Retina (tissue), 1 donor: ENCODE measurements around the gene SEC63.
"Not testable (repeated sequence)": the region's sequence is repeated elsewhere in the genome, so short reads cannot be mapped to it uniquely, and the experiment has no call there.

Experiments
- DNase-seq: peaks from one replicate; pipeline ENCODE4 v3.0.0-alpha.2; 2016

SEC63 gene, protein sequence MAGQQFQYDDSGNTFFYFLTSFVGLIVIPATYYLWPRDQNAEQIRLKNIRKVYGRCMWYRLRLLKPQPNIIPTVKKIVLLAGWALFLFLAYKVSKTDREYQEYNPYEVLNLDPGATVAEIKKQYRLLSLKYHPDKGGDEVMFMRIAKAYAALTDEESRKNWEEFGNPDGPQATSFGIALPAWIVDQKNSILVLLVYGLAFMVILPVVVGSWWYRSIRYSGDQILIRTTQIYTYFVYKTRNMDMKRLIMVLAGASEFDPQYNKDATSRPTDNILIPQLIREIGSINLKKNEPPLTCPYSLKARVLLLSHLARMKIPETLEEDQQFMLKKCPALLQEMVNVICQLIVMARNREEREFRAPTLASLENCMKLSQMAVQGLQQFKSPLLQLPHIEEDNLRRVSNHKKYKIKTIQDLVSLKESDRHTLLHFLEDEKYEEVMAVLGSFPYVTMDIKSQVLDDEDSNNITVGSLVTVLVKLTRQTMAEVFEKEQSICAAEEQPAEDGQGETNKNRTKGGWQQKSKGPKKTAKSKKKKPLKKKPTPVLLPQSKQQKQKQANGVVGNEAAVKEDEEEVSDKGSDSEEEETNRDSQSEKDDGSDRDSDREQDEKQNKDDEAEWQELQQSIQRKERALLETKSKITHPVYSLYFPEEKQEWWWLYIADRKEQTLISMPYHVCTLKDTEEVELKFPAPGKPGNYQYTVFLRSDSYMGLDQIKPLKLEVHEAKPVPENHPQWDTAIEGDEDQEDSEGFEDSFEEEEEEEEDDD

DNA sequence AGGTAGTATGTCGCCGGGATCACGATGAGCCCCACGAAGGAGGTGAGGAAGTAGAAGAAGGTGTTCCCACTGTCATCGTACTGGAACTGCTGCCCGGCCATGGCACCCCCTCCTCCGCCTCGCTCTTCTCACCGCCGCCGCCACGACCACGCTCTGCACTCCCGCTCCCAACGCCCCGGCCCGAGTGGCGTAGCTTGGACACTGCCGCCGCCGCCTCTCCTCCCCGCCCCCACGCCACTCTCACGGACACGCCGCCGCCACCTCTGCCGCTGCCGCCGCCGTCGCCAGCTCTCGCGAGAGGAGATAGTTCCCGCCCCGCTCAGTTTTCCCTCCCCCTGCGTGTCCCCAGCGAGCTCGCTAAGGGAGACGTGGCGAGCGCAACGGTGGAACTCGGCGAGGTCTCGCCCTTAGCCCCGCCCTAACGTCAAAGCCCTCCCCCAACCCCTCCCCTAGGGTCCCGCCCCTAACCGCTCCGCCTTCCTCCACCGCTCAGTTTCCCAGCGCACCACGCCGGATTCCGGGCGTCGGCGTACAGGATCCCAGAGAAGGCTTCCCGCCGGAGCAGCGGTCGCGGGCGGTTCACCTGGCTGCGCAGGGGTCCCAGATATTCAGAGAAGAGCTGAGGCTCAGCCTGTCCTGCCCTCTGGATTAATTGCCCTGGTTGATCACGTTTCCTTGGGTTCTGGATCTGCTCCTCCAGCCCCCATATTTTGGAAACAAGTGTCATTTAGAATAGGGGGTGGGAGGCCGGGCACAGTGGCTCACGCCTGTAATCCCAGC, at the start of gene SEC63:
Gene SEC63, minus strand, starts transcription at position 300 of the 780 bp plus-strand sequence. Its CDS starts 199 bp downstream, at position 101.
- DNase-seq = peak; percentile 92

DNA sequence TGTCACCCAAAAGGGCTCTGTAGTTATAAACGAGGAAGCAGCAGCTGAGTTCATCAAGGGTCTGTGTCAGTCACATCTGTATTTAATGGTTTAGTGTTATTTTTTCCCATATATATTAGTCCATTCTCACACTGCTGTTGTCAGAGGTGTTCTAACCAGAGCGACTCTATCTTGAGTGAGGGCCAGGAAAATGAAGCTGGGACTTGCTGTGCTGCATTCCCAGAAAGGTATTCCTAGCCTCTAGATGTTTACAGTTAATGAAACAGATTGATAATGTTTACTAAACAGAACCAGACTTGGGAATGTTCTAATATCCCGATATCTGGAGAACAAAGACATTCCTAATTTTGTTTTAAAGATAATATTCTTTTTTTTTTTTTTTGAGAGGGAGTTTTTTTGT, 48.0 kb upstream of the SEC63 start:
- DNase-seq = no peak

DNA sequence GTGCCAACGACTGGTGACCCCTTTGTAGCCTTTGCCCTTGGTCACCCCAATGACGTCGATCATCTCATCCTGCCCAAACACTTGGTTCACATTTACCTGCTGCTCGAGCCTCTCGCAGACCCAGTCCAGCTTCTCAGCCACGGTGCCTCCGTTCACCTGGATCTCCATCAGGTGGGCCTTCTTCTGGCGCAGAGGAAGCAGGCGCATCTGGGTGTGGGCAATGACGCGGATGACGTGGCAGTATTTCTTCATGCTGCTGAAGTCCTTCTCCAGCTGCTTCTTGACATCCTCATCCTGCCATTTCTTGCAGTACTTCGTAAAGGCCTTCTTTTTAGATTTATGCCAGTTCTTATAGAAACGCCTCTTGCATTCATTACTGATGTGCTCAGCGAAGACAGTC, 46.9 kb upstream of the SEC63 start:
- no peak for DNase-seq

GRCh38 chr6:108002365-108003221, 44.6 kb upstream of the SEC63 start:
- peak; percentile 69 for DNase-seq

DNA sequence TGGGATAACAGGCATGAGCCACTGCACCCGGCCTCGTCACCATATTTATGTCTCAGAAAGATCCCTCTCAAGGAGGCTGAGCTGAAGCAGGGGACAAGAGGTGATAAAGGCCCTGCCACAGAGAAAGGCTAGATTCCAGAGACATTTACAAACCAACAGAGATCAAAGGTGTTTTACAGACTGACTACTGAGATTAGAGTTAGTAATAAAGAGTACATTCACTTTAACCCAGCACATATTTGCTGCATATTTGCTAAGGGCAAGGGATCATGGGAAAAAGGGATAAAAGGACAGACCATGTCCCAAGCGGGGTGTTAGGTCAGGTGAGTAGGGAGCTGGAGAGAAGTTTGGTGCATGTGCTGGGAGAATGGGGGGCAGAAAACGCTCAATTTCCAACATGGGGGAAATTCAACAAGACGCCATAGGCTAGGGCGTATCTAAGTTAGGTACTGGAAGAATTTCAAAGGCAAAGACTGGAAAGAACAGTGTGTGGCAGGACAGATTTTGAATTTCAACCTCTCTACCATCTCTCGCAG, 43.8 kb upstream of the SEC63 start:
- DNase-seq = no peak

DNA sequence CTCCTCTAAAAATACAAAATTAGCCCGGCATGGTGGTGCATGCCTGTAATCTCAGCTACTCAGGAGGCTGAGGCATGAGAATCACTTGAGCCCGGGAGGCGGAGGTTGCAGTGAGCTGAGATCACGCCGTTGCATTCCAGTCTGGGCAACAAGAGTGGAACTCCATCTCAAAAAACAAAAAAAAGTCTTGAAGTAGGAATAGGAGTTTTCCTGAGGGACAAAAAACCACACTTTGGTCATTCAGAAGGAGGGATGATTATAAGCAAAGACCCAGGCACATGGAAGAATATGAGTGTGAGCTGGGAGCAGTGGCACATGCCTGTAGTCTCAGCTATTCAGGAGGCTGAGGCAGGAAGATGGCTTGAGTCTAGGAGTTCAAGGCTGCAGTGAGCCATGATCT, 42.3 kb upstream of the SEC63 start:
- not testable (repeated sequence) for DNase-seq

DNA sequence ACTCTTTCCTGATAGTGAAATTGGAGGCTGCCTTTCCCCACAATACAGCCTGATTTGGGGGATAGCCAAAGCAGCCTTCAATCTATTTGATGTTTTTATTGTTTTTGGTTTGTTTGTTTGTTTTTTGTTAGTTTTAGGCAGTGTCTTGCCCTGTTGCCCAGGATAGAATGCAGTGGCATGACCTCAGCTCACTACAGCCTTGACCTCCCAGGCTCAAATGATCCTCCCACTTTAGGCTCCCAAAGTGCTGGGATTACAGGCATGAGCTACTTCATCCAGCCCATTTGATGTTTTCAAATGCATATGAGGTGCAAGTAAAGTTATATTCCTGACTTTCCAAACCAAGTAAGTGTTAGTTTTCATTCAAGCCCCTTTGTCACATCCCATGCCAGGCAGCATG, 41.3 kb upstream of the SEC63 start:
- DNase-seq = no peak

DNA sequence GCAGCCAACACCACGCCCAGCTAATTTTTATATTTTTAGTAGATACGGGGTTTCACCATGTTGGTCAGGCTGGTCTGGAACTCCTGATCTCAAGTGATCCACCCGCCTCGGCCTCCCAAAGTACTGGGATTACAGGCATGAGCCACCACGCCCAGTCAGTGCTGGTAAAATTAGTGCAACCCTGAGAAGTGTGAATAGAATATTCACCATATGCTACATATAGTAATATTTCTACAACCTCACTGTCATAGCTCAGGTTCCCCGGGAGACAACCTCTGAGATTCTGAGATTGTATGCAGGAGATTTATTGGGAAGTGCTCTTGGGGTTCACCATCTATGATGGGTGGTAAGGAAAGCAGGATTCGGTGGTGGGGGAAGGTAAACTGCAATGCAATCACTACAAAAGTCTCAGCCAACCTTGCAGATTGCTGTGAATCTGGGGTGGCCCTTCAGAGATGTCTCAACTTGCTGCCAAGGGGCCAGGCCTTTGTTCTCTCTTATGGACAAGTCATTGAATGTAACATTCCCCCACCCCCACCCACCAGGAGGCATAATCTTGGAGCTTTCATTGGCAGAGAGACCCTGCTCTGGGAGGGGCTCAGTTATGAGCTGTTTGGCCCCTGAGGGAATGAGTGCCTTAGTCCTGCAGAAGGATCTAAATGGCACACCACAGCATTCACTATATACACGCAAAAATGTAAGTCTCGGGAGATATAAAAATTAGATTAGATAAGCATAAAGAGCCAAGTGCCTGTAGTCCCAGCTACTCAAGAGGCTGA, 34.0 kb upstream of the SEC63 start:
- no peak for DNase-seq

- DNase-seq = no peak
These were observed 33.1 kb upstream of the SEC63 start for GRCh38 chr6:107991061-107991460.

DNA sequence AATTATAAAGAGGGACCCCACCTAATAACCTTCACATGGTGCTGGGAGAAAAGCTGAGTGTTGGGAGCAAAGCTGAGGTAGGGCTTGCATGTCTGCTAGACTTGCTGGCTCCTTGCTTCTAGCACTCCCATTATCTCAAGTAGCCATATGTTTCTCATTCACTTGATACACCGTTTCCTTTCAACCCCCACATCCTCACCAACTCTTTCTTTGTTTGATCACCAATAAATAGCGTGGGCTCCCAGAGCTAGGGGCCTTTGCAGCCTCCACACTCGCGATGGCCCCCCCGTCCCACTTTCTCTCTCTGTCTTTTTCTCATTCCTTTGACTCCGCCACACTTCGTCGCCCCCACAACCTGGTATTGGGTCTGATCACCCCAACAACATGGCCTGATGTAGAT, 32.6 kb upstream of the SEC63 start:
- DNase-seq = not testable (repeated sequence)

GRCh38 chr6:107989166-107990094, 31.4 kb upstream of the SEC63 start:
- no peak for DNase-seq

DNA sequence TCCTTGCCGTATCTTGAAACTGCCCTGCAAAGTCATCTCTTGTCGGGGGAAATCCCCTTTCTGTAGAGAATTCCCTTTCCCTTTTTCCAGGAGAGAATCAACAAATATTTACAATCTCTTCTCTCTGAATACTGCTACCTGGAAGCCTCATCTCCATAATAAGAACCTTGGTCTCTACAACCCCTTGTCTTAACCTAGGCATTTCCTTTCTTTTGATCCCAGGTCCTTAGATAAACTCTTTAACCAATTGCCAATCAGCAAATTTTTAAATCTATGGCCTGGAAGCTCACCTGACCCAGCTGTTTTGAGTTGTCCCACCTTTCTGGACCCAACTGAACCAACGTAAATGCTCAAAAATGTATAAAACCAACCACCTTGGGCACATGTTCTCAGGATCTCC, 30.6 kb upstream of the SEC63 start:
- no peak for DNase-seq

DNA sequence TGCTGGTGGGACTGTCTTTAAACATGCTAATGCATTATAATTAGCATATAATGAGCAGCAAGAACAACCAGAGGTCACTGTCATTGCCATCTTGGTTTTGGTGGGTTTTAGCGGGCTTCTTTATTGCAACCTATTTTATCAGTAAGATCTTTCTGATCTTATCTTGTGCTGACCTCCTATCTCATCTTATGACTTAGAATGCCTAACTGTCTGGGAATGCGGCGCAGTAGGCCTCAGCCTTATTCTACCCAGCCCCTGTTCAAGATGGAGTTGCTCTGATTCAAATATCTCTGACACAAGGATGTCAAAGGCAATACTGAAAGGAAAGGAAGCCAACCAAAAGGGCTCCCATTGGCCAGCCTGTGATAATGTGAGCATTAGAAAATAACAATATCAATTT, 29.8 kb upstream of the SEC63 start:
- DNase-seq = no peak

GRCh38 chr6:107985701-107986100, 27.7 kb upstream of the SEC63 start:
- DNase-seq = no peak

DNA sequence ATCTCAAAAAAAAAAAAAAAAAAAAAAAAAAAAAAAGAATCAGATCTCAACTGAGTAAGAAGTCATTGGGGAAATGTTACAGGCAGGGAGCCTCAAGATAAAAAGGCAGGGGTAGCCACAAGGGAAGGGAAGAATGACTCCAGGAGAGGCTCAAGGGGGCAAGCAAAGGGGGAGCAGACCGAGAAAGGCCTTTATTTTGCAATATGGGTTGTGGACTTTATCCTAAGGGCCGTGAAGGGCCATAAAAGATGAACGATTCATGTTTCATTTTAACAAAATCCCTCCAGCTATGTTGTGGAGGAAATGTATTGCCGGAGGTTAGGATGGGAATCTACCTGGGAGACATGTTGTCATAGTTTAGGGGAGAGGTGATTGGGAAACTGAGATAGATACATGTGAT, 25.8 kb upstream of the SEC63 start:
- no peak for DNase-seq

DNA sequence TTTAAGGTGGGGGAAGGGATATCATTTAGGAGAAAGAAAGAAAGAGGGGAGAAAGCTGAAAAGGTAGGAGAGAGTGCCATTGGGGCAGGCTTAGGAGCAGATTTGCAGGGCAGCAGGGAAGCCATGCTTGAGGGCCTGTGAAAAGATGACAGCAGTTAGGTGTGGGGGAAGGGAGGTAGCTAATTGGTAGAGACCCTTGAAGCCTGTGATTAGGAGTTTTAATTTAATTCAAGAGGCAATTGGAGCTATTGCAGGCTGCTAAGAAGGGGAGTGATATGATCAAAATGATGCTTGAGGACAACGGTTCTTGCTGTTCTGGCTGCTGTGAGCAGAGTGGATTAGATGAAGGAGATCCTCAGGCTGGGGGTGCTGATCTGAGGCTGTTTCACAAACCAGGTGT, 24.5 kb upstream of the SEC63 start:
- peak; percentile 13 for DNase-seq

GRCh38 chr6:107981695-107982094, 23.7 kb upstream of the SEC63 start:
- DNase-seq = no peak

- DNase-seq = peak; percentile 47
These were observed 19.3 kb upstream of the SEC63 start for GRCh38 chr6:107977283-107977682.

DNA sequence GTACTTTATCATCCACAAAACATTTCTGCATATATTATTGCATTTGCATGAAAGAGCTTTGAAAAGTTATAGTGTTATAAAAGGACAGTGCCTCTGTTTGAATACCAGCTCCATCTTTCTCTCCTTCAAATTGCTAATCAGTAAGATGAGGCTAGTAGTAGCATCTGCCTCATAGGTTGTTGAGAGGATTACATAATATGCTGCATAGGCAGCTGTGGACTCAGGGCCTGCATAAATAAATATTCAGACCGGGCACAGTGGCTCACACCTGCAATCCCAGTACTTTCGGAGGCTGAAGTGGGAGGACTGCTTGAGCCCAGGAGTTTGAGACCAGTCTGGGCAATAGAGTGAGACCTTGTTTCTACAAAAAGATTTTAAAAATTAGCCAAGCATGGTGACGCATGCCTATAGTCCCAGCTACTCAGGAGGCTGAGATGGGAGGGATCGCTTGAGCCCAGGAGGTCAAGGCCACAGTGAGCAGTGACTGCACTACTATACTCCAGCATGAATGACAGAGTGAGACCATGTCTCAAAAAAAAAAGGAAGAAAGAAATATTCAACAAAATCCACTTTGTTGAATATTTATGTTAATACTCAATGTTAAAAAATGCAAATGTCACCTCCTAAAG, 18.3 kb upstream of the SEC63 start:
- no peak for DNase-seq

DNA sequence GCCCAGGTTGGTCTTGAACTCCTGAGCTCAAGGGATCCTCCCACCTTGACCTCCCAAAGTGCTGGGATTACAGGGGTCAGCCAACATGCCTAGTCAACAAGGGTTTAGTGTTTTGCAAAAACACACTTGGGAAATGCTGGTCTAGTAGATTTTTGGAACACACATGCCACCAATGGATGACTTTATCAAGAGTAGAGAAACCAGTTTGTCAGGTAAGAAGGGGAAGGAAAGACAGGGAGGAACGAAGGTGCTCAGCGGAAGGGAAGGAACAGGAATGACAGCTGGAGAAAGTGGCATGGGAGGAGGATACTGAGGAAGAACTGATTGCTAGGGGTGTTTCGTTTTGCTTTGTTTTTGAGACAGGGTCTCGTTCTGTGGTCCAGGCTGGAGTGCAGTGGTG, 15.6 kb upstream of the SEC63 start:
- no peak for DNase-seq
